HG02798 (cell line): ENCODE data around the gene BICC1.
"Not testable (repeated sequence)": the region's sequence is repeated elsewhere in the genome, so short reads cannot be mapped to it uniquely, and the experiment has no call there.

Source experiments
- ATAC-seq: cut with Tn5 transposase; IDR thresholded peaks from one replicate; pipeline ENCODE4 v1.9.1; 2021; ENCODE audit warnings: mild to moderate bottlenecking; ENCODE audit not compliant: unreplicated experiment, poor library complexity

Gene BICC1

GRCh38 chr10:58838561-58839208 lies 326.0 kb downstream of the BICC1 start:
- ATAC-seq = no peak

DNA sequence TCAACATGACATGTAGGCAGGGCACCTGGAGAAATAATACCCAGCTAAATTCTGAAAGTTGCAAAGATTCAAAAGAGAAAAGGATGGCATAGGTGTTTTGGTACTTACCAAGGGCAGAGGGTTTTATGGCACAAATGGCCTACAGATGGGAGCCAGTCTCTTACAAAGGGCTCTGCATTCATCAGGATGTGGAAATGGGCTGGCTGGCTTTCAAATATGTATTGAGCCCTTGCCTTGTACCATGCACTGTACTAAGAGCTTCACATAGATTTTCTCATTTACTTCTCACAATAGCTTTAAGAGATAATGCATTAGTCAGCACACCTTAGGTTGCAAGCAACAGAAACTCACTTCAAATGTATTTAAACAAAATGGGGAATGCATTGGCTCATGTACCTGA lies 327.1 kb downstream of the BICC1 start:
- ATAC-seq = no peak

- ATAC-seq = no peak
These were observed 328.3 kb downstream of the BICC1 start for GRCh38 chr10:58840840-58841435.

DNA sequence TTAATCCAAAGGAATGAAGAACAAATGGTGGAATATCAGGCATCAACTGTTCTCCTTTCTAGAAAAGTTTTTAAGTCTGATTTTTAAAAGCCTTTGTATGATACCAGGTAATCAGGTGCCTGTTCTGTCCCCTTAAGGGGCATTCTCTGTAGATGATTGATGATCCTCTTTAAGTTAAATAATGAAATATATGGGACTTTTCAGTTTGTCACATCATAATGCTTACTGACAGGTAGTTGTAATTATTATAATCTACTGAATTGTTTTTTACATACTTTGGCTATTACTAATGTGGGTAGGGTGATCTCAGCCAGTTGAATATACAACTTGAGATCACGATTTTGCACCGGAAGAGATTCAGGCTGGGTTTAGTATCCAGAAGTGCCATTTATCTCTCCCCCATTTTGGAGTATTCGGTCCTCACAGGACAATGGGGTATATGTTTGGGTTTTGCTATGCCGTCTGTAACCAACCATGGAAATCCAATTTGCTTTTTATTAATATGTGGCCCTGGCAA lies 330.2 kb downstream of the BICC1 start:
- ATAC-seq = no peak

DNA sequence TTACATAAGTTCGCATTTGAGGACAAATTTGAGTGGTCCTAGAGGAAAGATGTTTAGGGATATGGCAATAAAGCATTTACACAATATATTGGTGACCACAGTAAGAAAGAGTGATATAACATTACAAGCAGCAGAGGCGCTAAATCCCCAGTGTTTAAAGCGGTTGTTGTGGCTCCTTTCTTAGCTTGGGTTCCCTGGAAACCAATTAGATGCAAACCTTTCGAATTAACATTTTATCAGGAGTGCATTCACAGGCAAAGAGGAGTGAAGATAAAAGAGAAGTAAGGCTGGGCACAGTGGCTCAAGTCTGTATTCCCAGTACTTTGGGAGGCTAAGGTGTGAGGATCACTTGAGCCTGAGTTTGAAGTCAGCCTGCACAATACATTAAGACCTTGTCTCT lies 331.1 kb downstream of the BICC1 start:
- no peak for ATAC-seq

DNA sequence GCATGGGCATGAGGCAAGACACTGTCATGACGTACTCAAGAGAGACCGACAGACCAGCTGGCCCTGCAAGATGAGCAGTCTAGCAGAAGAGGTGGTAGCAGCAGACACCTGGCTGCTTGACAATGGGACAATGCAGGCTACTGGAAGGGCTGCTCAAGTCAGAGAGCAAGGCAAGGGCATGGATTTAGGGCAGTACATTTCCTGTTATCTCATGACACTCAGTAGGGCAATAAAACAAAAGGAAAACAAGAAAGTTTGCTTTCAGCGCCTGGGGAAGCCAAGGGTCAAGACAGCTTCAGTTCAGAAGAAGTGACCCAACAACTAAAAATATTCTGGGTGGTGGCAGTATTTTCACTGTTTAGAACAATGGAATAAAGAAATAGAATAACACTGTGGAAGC lies 332.0 kb downstream of the BICC1 start:
- ATAC-seq = no peak

DNA sequence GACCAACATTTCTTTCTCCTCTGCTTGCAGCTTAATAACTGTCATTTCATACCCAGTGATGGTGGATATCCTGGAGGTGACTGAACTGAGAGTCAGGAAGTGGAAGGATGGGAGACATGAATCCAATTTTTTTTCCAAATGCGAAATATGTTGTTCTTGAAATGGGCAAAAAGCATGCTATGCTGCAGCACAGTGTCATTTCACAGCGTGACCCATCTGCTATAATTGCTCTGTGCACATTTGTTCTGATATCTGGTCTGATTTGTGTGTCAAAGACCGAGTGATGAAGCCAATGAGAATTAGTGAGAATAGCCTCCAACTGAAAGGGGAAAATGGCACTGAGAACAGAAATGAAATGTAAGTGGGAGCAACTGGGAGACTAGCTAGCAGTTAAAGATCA lies 334.2 kb downstream of the BICC1 start:
- ATAC-seq = no peak

DNA sequence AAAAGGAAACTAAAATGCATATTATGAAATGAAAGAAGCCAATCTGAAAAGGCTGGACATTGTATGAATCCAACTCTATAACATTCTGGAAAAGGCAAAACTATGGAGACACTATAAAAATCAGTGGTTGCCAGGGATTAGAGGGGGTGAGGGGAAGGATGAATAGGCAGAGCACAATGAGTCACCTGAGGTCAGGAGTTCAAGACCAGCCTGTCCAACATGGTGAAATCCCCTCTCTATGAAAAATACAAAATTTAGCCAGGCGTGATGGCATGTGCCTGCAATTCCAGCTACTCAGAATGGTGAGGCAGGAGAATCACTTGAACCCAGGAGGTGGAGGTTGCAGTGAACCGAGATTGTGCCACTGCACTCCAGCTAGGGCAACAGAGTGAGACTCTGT lies 338.9 kb downstream of the BICC1 start:
- ATAC-seq = no peak

DNA sequence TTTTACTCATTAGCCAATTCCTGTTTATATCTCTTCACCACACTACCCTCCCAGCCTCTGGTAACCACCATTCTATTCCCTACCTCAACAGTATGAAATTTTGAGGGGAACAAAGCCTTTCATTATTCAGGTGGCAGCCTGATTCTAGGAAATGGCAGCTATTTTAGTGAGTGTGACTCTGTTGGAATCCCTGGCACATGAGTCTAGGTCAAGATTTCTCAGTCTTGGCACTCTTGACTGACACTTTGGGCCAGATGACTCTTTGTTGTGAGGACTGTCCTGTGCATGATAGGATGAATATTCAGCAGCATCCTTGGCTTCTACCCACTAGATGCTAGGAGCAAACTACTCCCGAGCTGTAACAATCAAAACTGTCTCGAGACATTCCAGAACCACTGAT lies 341.0 kb downstream of the BICC1 start:
- ATAC-seq = no peak

- ATAC-seq = no peak
These were observed 342.1 kb downstream of the BICC1 start for GRCh38 chr10:58854811-58855210.

DNA sequence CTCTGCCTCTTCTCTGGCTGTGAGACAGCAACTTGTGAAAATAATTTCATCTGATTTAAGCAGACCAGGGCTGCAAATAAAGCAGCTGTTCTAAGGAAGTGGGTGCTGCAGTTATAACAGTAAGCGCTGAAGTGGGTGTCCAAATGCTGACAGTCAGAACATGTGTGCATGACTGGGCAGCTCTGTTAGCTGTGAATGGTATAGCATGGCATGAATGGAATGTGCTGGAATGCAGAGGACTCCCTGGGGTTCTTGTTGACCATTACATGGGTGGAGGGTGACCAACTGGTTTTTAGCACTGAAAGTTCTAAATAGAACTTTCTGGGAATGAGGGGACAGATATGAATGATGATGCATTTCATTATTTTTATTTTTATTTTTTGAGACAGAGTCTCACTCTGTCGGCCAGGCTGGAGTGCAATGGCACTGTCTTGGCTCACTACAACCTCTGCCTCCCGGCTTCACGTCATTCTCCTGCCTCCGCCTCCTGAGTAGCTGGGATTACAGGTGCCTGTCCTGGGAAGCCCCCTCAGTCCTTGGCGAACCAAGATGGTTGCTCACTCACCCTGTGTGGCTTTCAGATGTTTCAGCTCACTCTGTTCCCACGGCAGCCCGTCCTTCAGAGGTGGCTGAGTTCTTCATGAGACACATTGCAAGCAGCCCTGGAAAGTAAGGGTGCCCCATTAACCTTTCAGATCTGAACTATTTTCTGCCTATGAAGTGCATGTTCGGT lies 344.0 kb downstream of the BICC1 start:
- no peak for ATAC-seq

DNA sequence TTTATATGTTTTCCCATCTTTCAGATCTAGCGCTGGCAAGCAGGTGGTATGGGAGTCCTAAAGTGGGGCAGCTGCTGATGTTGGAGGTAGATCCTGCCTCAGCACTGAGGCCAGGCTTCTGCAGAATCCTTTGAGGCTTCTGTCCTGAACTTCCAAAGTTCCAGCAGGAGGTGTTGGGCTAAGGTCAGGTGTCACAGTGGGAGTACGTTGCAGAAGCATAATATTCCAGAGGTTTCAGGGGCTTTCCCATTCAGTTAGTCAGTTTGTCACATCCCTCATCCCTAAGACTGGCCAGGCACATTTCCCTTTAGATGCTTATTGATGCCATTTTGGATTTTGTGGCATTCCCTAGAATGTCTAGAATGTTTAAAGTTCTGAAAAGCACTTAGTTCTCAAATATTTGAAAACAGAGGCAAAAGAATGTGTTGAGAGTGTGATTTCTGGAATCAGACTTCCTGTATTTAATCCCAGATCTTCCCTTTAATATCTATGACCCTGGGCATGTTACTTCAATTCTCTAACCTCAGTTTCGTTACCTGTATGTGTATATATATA lies 344.7 kb downstream of the BICC1 start:
- no peak for ATAC-seq

DNA sequence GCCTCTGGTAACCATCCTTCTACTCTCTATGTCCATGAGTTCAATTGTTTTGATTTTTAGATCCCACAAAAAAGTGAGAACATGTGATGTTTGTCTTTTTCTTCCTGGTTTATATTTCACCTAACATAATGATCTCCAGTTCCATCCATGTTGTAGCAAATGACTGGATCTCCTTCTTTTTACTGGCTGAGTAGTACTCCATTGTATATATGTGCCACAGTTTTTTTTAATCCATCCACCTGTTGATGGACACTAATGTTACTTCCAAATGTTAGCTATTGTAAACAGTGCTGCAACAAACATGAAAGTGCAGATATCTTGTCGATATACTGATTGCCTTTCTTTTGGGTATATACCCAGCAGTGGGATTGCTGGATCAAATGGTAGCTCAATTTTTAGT lies 345.5 kb downstream of the BICC1 start:
- not testable (repeated sequence) for ATAC-seq

DNA sequence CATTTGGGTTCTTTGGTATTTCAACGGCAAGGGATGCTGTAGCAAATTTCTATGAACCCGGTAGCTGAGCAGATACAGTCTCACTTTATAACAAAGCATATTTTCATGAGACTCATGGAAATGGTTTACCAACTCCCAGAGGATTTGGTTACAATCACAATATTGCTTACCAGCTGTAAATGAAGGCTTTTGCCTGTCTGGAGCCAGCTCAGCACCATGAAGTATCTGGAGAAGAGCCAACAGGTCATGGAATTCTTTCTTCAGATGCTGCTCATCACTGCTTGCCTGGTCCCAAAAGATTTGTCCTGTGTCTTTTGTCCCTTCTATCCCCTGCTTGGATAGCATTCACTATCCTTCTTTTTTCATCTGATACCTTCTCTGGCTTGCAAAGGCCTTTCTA lies 346.9 kb downstream of the BICC1 start:
- ATAC-seq = no peak

- peak; percentile 70 for ATAC-seq
These were observed 355.0 kb downstream of the BICC1 start for GRCh38 chr10:58867683-58868082.

GRCh38 chr10:58868736-58869435 lies 356.2 kb downstream of the BICC1 start:
- no peak for ATAC-seq

DNA sequence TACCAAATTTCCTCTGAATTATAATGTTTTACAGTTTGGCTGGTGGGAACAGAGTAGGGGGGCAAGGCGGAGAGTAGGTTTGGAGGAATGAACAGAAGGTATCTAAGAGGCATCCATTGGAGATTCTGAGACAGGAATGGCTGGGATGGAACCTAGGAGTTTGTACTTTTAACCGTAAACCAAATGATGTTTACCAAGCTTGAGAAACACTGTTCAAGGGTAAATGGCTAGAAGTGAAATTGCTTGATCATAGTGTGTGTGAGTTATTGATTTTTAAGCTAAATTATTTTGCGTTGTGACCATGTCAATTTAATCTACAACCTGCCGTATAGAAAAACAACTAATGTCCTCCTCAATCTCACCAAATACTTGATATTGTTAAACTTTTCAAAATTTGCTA lies 357.4 kb downstream of the BICC1 start:
- no peak for ATAC-seq

DNA sequence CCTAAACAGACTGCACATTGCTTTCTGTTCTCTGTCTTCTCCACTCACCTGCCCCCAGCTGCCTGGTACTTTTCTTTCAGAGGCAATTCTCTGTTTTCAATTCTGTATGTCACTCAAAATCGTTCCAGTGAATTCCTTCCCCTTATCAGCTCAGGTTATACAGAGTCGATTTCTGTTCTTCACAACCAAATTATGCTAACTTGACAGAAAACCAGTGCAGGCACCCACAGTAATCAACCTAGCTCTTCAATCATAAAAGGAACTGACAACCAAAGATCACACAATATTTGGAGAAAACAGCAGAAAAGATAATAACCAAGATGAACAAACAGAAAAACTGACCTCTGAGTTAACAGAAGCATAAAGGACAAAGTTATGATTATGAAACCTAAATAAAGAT lies 360.5 kb downstream of the BICC1 start:
- ATAC-seq = no peak
